ENCODE data around the gene SLC25A12. TPM values are rescaled to one million over a fixed set of nuclear protein-coding genes. Genes with fewer than 3 reads are reported as not detected.

SLC25A12 gene
- total RNA-seq, 4 donors from 2014 or later: 37.3 to 61.4 (median 46.3) TPM

GRCh38 chr2:171893196-171893823 is 734 bp downstream of the SLC25A12 start:
- intact Hi-C loops (cut with DNase I): no loop called here
- WGBS, 2 donors: 46 to 52% methylated on average over 7 of the region's 7 CpGs
- H3K27ac ChIP-seq: peak overlapping the region; percentile 55 to 78 (median 63)

GRCh38 chr2:171889808-171890207 is 4.2 kb downstream of the SLC25A12 start:
- H3K27ac ChIP-seq: no peak overlapping the region
- DNase-seq: no peak
- peaks cover 3 to 9% of the 10 kb centered on the region in 2 donors for H3K4me1 ChIP-seq
- H3K9me3 ChIP-seq: no peaks in the 10 kb centered on the region
- H3K36me3 ChIP-seq: no peaks in the 10 kb centered on the region
- intact Hi-C loops (cut with DNase I): no loop called here
- 79 to 86% methylated on average over 1 of the region's 1 CpG for WGBS, 2 donors
- H3K4me3 ChIP-seq (replicated peaks in 1 of 3): no peak overlapping the region
- TF ChIP-seq, protein P1, sequence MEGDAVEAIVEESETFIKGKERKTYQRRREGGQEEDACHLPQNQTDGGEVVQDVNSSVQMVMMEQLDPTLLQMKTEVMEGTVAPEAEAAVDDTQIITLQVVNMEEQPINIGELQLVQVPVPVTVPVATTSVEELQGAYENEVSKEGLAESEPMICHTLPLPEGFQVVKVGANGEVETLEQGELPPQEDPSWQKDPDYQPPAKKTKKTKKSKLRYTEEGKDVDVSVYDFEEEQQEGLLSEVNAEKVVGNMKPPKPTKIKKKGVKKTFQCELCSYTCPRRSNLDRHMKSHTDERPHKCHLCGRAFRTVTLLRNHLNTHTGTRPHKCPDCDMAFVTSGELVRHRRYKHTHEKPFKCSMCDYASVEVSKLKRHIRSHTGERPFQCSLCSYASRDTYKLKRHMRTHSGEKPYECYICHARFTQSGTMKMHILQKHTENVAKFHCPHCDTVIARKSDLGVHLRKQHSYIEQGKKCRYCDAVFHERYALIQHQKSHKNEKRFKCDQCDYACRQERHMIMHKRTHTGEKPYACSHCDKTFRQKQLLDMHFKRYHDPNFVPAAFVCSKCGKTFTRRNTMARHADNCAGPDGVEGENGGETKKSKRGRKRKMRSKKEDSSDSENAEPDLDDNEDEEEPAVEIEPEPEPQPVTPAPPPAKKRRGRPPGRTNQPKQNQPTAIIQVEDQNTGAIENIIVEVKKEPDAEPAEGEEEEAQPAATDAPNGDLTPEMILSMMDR (IDR thresholded peaks at IDR 0.05): no peak
- no peak for TF ChIP-seq POLR2A (IDR thresholded peaks at IDR 0.05)
- no peaks in the 10 kb centered on the region for H3K27me3 ChIP-seq

More at GRCh38 chr2:171893196-171893823, 734 bp downstream of the SLC25A12 start:
- no peaks in the 10 kb centered on the region for H3K9me3 ChIP-seq
- H3K4me1 ChIP-seq: peaks cover 6 to 12% of the 10 kb centered on the region in 2 donors
- no peaks in the 10 kb centered on the region for H3K27me3 ChIP-seq
- no peak for DNase-seq
- TF ChIP-seq, protein P1 (IDR thresholded peaks at IDR 0.05): no peak
- no peak for TF ChIP-seq POLR2A (IDR thresholded peaks at IDR 0.05)
- H3K36me3 ChIP-seq: no peaks in the 10 kb centered on the region
- H3K4me3 ChIP-seq (replicated peaks in 1 of 3): peak overlapping the region; percentile 80 to 86 (median 81)

DNA sequence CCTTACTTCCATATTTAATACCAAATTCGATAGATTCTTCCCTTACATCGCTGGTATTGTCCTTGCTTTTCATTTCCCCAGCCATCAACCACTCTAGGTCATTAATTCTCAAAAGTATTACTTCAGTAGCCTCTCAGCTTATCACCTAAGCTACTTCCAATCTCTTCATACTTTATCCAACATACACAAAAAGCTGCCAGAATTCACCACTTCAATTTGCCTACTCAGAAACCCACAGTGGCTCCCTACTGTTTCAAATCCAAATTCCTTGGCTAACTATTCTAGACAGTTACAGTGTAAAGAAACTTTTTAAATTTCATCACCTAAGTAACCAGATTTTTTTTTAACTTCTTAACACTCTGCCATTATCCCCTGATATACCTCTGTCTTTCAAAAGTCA is 4.7 kb downstream of the SLC25A12 start:
- TF ChIP-seq POLR2A (IDR thresholded peaks at IDR 0.05): no peak
- TF ChIP-seq, protein P1 (IDR thresholded peaks at IDR 0.05): no peak
- Histone ChIP-seq H3K27ac (no peak overlapping the region), H3K4me3 (replicated peaks in 1 of 3) (no peak overlapping the region), H3K9me3 (no peaks in the 10 kb centered on the region), H3K4me1 (peaks cover 0 to 6% of the 10 kb centered on the region in 2 donors), H3K27me3 (no peaks in the 10 kb centered on the region), H3K36me3 (no peaks in the 10 kb centered on the region)
- 96% methylated on average over 2 of the region's 2 CpGs for WGBS, 2 donors
- intact Hi-C loops (cut with DNase I): no loop called here
- no peak for DNase-seq

GRCh38 chr2:171883275-171883893 is 10.7 kb downstream of the SLC25A12 start:
- Histone ChIP-seq H3K36me3 (no peaks in the 10 kb centered on the region), H3K27me3 (no peaks in the 10 kb centered on the region), H3K27ac (peak overlapping the region; percentile 23 to 45 (median 38)), H3K4me3 (replicated peaks in 1 of 3) (no peak overlapping the region), H3K9me3 (no peaks in the 10 kb centered on the region), H3K4me1 (peaks cover 11 to 19% of the 10 kb centered on the region in 2 donors)
- WGBS, 2 donors: 55 to 58% methylated on average over 5 of the region's 5 CpGs
- DNase-seq: no peak
- intact Hi-C loops (cut with DNase I): no loop called here
- no peak for TF ChIP-seq POLR2A (IDR thresholded peaks at IDR 0.05)
- TF ChIP-seq, protein P1 (IDR thresholded peaks at IDR 0.05): no peak

DNA sequence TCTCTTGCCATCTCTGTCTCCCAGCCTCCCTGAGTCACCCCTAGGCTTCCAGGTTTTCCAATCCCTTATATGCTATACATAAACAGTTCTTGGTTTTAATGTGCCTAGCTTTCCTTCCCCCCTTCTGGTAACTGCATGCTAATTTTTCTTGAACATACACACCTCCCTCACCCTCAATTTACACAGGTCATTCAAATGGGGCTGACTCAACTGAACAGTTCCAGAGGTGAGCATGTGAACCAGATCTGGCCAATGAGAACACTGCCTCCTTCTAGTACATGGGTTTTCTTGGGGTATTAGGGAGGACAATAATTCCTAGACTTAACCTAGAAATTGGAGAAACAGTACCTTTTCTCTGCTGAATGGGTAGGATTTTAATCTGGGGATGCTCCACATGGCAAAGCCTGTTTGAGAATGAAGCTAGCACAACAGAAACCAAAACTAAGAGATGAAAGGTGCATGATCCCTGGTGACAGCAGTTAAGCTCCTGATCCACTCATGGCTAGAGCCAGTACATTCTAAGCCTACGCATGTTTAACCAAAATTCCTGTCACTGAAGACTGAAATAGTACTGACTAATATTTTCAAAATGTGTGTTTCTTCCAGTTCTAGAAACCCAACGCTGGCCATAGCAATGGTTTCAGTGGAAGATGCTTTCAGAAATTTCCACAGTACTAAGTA is 11.8 kb downstream of the SLC25A12 start:
- no peak for TF ChIP-seq POLR2A (IDR thresholded peaks at IDR 0.05)
- TF ChIP-seq, protein P1 (IDR thresholded peaks at IDR 0.05): no peak
- Histone ChIP-seq H3K4me3 (replicated peaks in 1 of 3) (no peak overlapping the region), H3K27ac (no peak overlapping the region), H3K4me1 (peaks cover 11 to 27% of the 10 kb centered on the region in 2 donors), H3K9me3 (no peaks in the 10 kb centered on the region), H3K36me3 (no peaks in the 10 kb centered on the region), H3K27me3 (no peaks in the 10 kb centered on the region)
- 91 to 92% methylated on average over 2 of the region's 2 CpGs for WGBS, 2 donors
- no peak for DNase-seq
- intact Hi-C loops (cut with DNase I): no loop called here
